GM12878 (cell line): Measurements from ENCODE around the gene ZNF764. TPM values are rescaled to one million over a fixed set of nuclear protein-coding genes. Genes with fewer than 3 reads are reported as not detected.

ENCODE experiments used
- CHD2 ChIP-seq: IDR thresholded peaks from 2 replicates; pipeline ENCODE4 v1.6.1; 2011; ENCODE audit warnings: low read depth, low read length, improper control_type of control experiment, borderline replicate concordance
- CREB1 ChIP-seq: IDR thresholded peaks from 2 replicates; pipeline ENCODE4 v1.6.1; 2012; ENCODE audit warnings: low read depth, mild to moderate bottlenecking, inconsistent platforms
- DPF2 ChIP-seq: fragments of 450-650 bp; IDR thresholded peaks from 2 replicates; pipeline ENCODE4 v1.6.1; 2017; ENCODE audit warnings: mild to moderate bottlenecking
- FOXK2 ChIP-seq: fragments of 450-650 bp; IDR thresholded peaks from 2 replicates; pipeline ENCODE4 v1.6.1; 2017; ENCODE audit warnings: mild to moderate bottlenecking, moderate library complexity
- LARP7 ChIP-seq: fragments of 450-650 bp; IDR thresholded peaks from 2 replicates; pipeline ENCODE4 v1.6.1; 2017; ENCODE audit warnings: mild to moderate bottlenecking
- NFXL1 ChIP-seq: fragments of 450-650 bp; IDR thresholded peaks from 2 replicates; pipeline ENCODE4 v1.6.1; 2017; ENCODE audit warnings: antibody characterized with exemption, mild to moderate bottlenecking, borderline replicate concordance
- PML ChIP-seq: IDR thresholded peaks from 2 replicates; pipeline ENCODE4 v1.6.1; 2012; ENCODE audit warnings: low read length, inconsistent platforms
- RUNX3 ChIP-seq: IDR thresholded peaks from 2 replicates; pipeline ENCODE4 v1.6.1; 2012; ENCODE audit warnings: low read length, inconsistent platforms
- SPI1 ChIP-seq: IDR thresholded peaks from 2 replicates; pipeline ENCODE4 v1.6.1; 2011; ENCODE audit warnings: low read depth, mild to moderate bottlenecking, low read length, moderate library complexity, borderline replicate concordance; ENCODE audit not compliant: insufficient read depth
- SREBF1 ChIP-seq: IDR thresholded peaks from 2 replicates; pipeline ENCODE4 v1.6.1; 2012; ENCODE audit warnings: mild to moderate bottlenecking, low read length
- STAT3 ChIP-seq: IDR thresholded peaks from 2 replicates; pipeline ENCODE4 v1.6.1; 2011; ENCODE audit warnings: low read depth, low read length, improper control_type of control experiment
- TCF7 ChIP-seq: IDR thresholded peaks from 2 replicates; pipeline ENCODE4 v1.6.1; 2014; ENCODE audit warnings: antibody characterized with exemption, borderline replicate concordance
- ZNF687 ChIP-seq: fragments of 450-650 bp; IDR thresholded peaks from 2 replicates; pipeline ENCODE4 v1.6.1; 2017; ENCODE audit warnings: mild to moderate bottlenecking, moderate library complexity
- polyA plus RNA-seq, 11 experiments: library from polyadenylated mRNA; depleted of rRNA in 4 of 11; unstranded in 6 of 11; stranded (reverse) in 5 of 11; fragments of >200 nt; fragmentation: Nextera tagmentation in 4 of 11; fragmentation: Illumina TruSeq in 1 of 11; extraction: Ambion mirVana in 4 of 11; extraction: Trizol in 1 of 11; gene quantifications; 1 replicate in 1 of 11; 2 replicates in 10 of 11; pipeline versions ENCODE4 v1.2.1 to v1.2.3, GENCODE V29; 2011 to 2016; ENCODE audit warnings: inconsistent platforms in 2 of 11, missing spikeins in 2 of 11, low read depth in 1 of 11
- total RNA-seq, 4 experiments: library from RNA; depleted of rRNA in 3 of 4; stranded (reverse); fragments of >200 nt in 3 of 4; fragmentation: Illumina TruSeq in 1 of 4; extraction: Trizol in 1 of 4; gene quantifications; 2 replicates each; pipeline versions ENCODE4 v1.2.1 to v1.2.3, GENCODE V29; 2013 to 2021
- TF ChIP-seq, protein P1 (sequence below): IDR thresholded peaks from 2 replicates; pipeline ENCODE4 v1.6.1; 2011; ENCODE audit warnings: borderline replicate concordance, low read depth, mild to moderate bottlenecking, moderate library complexity, low read length; ENCODE audit not compliant: insufficient read depth, poor library complexity, severe bottlenecking
- TF ChIP-seq, protein P2 (sequence below): fragments of 450-650 bp; IDR thresholded peaks from 2 replicates; pipeline ENCODE4 v1.6.1; 2017; ENCODE audit warnings: mild to moderate bottlenecking
- TF ChIP-seq, protein P3 (sequence below): fragments of 150-350 bp; IDR thresholded peaks from 2 replicates; pipeline ENCODE4 v1.6.1; 2014; ENCODE audit warnings: mild to moderate bottlenecking, low read depth, low read length
- TF ChIP-seq, protein P4 (sequence below): fragments of 450-650 bp; formaldehyde crosslinking; IDR thresholded peaks from 2 replicates; pipeline ENCODE4 v1.4.0; 2020; ENCODE audit warnings: mild to moderate bottlenecking, moderate library complexity

ZNF764 gene
- total and polyA plus RNA-seq, 10 of the 15 experiments (the other 5 are each of a cell fraction or from before 2014, with no cell fraction given), result 0.61 to 11.9 (median 3.8) TPM

DNA sequence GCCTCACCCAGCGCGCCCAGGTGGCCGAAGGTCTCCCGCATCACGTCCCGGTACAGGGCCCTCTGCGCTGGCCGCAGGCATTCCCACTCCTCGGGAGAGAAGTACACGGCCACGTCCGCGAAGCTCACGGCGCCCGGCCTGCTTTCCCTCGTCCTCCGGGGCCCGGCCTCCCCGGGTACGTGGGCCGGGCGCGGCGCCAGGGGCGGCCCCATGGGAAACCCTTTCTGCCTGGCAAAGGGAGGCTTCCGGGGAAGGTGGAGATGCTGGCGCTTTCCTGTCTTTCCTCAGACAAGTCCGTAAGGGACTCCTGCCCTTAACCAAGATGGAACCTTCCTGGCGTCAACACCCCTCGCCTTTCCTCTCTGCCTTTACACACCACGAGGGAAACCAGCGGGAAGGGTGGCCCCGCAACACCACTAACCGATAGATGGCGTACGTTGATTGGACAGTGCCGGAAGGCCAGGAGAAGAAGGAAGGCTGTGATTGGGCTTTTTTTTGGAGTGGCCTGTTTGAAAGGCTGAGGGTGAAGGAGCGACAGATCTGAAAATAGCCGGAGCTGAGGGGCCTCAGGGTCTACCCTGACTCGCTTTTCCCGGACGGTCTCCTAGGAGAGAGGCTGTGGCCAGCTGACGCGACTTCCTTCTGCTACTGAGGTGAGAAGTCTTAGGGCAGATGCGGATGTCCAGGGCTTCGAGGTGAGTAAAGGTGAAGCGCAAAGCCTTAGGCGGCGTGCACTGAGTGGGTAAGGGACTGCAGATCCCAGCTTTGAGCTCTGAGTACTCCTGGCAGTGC lies 27.4 kb upstream of the ZNF764 start, which contains the start of gene ZNF785 (continued):
- peak; percentile 73 for TF ChIP-seq ZNF687
- TF ChIP-seq RUNX3, result peak; percentile 92
- TF ChIP-seq SPI1, result no peak
- TF ChIP-seq FOXK2, result peak; percentile 83
- TF ChIP-seq, protein P1, sequence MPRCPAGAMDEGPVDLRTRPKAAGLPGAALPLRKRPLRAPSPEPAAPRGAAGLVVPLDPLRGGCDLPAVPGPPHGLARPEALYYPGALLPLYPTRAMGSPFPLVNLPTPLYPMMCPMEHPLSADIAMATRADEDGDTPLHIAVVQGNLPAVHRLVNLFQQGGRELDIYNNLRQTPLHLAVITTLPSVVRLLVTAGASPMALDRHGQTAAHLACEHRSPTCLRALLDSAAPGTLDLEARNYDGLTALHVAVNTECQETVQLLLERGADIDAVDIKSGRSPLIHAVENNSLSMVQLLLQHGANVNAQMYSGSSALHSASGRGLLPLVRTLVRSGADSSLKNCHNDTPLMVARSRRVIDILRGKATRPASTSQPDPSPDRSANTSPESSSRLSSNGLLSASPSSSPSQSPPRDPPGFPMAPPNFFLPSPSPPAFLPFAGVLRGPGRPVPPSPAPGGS, result no peak
- TF ChIP-seq DPF2, result 0 out of 2 replicates have a peak, but pooled peaks have one; percentile 16
- TF ChIP-seq, protein P2, sequence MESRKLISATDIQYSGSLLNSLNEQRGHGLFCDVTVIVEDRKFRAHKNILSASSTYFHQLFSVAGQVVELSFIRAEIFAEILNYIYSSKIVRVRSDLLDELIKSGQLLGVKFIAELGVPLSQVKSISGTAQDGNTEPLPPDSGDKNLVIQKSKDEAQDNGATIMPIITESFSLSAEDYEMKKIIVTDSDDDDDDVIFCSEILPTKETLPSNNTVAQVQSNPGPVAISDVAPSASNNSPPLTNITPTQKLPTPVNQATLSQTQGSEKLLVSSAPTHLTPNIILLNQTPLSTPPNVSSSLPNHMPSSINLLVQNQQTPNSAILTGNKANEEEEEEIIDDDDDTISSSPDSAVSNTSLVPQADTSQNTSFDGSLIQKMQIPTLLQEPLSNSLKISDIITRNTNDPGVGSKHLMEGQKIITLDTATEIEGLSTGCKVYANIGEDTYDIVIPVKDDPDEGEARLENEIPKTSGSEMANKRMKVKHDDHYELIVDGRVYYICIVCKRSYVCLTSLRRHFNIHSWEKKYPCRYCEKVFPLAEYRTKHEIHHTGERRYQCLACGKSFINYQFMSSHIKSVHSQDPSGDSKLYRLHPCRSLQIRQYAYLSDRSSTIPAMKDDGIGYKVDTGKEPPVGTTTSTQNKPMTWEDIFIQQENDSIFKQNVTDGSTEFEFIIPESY, result peak; percentile 12; the same call in 1 of the 2 replicates
- TF ChIP-seq LARP7, result 0 out of 2 replicates have a peak, but pooled peaks have one; percentile 21
- TF ChIP-seq PML, result peak; percentile 63; the same call in 1 of the 2 replicates
- TF ChIP-seq, protein P3, sequence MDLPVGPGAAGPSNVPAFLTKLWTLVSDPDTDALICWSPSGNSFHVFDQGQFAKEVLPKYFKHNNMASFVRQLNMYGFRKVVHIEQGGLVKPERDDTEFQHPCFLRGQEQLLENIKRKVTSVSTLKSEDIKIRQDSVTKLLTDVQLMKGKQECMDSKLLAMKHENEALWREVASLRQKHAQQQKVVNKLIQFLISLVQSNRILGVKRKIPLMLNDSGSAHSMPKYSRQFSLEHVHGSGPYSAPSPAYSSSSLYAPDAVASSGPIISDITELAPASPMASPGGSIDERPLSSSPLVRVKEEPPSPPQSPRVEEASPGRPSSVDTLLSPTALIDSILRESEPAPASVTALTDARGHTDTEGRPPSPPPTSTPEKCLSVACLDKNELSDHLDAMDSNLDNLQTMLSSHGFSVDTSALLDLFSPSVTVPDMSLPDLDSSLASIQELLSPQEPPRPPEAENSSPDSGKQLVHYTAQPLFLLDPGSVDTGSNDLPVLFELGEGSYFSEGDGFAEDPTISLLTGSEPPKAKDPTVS, result no peak
- peak; percentile 84 for TF ChIP-seq CREB1
- no peak for TF ChIP-seq STAT3
- TF ChIP-seq CHD2, result peak; percentile 94
- no peak for TF ChIP-seq TCF7
- TF ChIP-seq SREBF1, result no peak
- TF ChIP-seq NFXL1, result no peak
- TF ChIP-seq, protein P4, sequence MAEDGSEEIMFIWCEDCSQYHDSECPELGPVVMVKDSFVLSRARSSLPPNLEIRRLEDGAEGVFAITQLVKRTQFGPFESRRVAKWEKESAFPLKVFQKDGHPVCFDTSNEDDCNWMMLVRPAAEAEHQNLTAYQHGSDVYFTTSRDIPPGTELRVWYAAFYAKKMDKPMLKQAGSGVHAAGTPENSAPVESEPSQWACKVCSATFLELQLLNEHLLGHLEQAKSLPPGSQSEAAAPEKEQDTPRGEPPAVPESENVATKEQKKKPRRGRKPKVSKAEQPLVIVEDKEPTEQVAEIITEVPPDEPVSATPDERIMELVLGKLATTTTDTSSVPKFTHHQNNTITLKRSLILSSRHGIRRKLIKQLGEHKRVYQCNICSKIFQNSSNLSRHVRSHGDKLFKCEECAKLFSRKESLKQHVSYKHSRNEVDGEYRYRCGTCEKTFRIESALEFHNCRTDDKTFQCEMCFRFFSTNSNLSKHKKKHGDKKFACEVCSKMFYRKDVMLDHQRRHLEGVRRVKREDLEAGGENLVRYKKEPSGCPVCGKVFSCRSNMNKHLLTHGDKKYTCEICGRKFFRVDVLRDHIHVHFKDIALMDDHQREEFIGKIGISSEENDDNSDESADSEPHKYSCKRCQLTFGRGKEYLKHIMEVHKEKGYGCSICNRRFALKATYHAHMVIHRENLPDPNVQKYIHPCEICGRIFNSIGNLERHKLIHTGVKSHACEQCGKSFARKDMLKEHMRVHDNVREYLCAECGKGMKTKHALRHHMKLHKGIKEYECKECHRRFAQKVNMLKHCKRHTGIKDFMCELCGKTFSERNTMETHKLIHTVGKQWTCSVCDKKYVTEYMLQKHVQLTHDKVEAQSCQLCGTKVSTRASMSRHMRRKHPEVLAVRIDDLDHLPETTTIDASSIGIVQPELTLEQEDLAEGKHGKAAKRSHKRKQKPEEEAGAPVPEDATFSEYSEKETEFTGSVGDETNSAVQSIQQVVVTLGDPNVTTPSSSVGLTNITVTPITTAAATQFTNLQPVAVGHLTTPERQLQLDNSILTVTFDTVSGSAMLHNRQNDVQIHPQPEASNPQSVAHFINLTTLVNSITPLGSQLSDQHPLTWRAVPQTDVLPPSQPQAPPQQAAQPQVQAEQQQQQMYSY (CRISPR knock-in tag), result no peak
